Common myeloid progenitor, CD34-positive (primary cell): ENCODE results near the gene ACP3.
"Not testable (repeated sequence)": the region's sequence is repeated elsewhere in the genome, so short reads cannot be mapped to it uniquely, and the experiment has no call there.

ENCODE experiments used
- CTCF ChIA-PET: fragments of 350-600 bp; sonication (Branson Sonifier 250); formaldehyde crosslinking; loops from one replicate; lab custom pipeline; 2021; ENCODE audit warnings: antibody characterized with exemption; lab: Charles Lee
- POLR2A ChIA-PET: fragments of 350-600 bp; sonication (Branson Sonifier 250); formaldehyde crosslinking; loops from one replicate; lab custom pipeline; 2021; ENCODE audit warnings: antibody characterized with exemption; lab: Charles Lee
- DNase-seq, 3 donors: peaks; one replicate each; pipeline versions ENCODE4 v3.0.0 to v3.0.0-alpha.2; 2013
- H3K27ac ChIP-seq, 2 experiments: 1 replicate in 1 of 2; 2 replicates in 1 of 2; pipeline ENCODE4 v1.7.0; 2013; ENCODE audit warnings: inconsistent platforms in 2 of 2, low read length in 2 of 2, mild to moderate bottlenecking in 2 of 2, low read depth in 1 of 2, moderate library complexity in 1 of 2; ENCODE audit not compliant: severe bottlenecking in 2 of 2, insufficient read depth in 1 of 2, poor library complexity in 1 of 2
- H3K27me3 ChIP-seq, 5 experiments: replicated peaks in 2 of 5; 1 replicate in 3 of 5; 2 replicates in 2 of 5; pipeline versions ENCODE4 v1.6.1 to v1.7.0; 2013; ENCODE audit warnings: low read length in 4 of 5, mild to moderate bottlenecking in 2 of 5, moderate library complexity in 2 of 5, inconsistent platforms in 1 of 5; ENCODE audit not compliant: insufficient read depth in 5 of 5, control insufficient read depth in 4 of 5
- H3K36me3 ChIP-seq, 4 experiments: 1 replicate in 2 of 4; 2 replicates in 2 of 4; pipeline versions ENCODE4 v1.6.1 to v1.7.0; 2013; ENCODE audit warnings: low read length in 3 of 4, control low read depth in 1 of 4, mild to moderate bottlenecking in 1 of 4; ENCODE audit not compliant: control insufficient read depth in 4 of 4, insufficient read depth in 4 of 4
- H3K4me1 ChIP-seq, 4 experiments: 1 replicate in 3 of 4; 2 replicates in 1 of 4; pipeline versions ENCODE4 v1.6.1 to v1.7.1; 2013; ENCODE audit warnings: low read length in 3 of 4, mild to moderate bottlenecking in 3 of 4, control low read depth in 1 of 4, inconsistent platforms in 1 of 4, moderate library complexity in 1 of 4; ENCODE audit not compliant: control insufficient read depth in 4 of 4, insufficient read depth in 4 of 4; ENCODE audit errors: control extremely low read depth in 1 of 4
- H3K4me3 ChIP-seq, 7 experiments: 1 replicate in 4 of 7; 2 replicates in 3 of 7; pipeline versions ENCODE4 v1.5.1 to v1.7.0; 2013; ENCODE audit warnings: mild to moderate bottlenecking in 7 of 7, low read length in 6 of 7, moderate library complexity in 6 of 7, inconsistent platforms in 2 of 7, low read depth in 2 of 7, control low read depth in 1 of 7; ENCODE audit not compliant: insufficient read depth in 4 of 7, control insufficient read depth in 1 of 7; ENCODE audit errors: extremely low read depth in 1 of 7
- H3K9me3 ChIP-seq, 5 experiments: 1 replicate in 4 of 5; 2 replicates in 1 of 5; pipeline versions ENCODE4 v1.6.1 to v1.7.1; 2013; ENCODE audit warnings: low read length in 4 of 5, mild to moderate bottlenecking in 2 of 5, inconsistent platforms in 1 of 5, low read depth in 1 of 5, moderate library complexity in 1 of 5; ENCODE audit not compliant: control insufficient read depth in 4 of 5, insufficient read depth in 2 of 5; ENCODE audit errors: control extremely low read depth in 1 of 5
- WGBS: methylation state at CpG from one replicate; pipeline ENCODE4 v1.1.5; 2013; ENCODE audit not compliant: insufficient coverage; 5-methylcytosine and 5-hydroxymethylcytosine counted together

The ACP3 gene

GRCh38 chr3:132292042-132292441 lies 25.2 kb upstream of the ACP3 start:
- no peaks in the 10 kb centered on the region for H3K36me3 ChIP-seq
- H3K9me3 ChIP-seq = peaks cover 0 to 8% (median 2%) of the 10 kb centered on the region in 5 experiments
- H3K27ac ChIP-seq = no peak overlapping the region
- ChIA-PET CTCF (interaction anchor here (0.7 to 1.1 kb wide), 2 partner anchors 9 to 34 kb away, joined by 3 to 5 read pairs; no protein-coding TSS in a partner anchor), POLR2A (no interaction called here)
- no peak overlapping the region for H3K4me3 ChIP-seq
- 75% methylated on average over 4 of the region's 4 CpGs for WGBS
- no peaks in the 10 kb centered on the region for H3K27me3 ChIP-seq
- peaks cover 2 to 16% (median 5%) of the 10 kb centered on the region in 4 experiments for H3K4me1 ChIP-seq
- DNase-seq = no peak

GRCh38 chr3:132293251-132293650 lies 24.0 kb upstream of the ACP3 start:
- no peaks in the 10 kb centered on the region for H3K27me3 ChIP-seq
- peak in 2 of 3 donors; percentile 11 to 17 for DNase-seq
- H3K4me3 ChIP-seq = no peak overlapping the region
- ChIA-PET CTCF (no interaction called here), POLR2A (no interaction called here)
- H3K4me1 ChIP-seq = peaks cover 2 to 16% (median 5%) of the 10 kb centered on the region in 4 experiments
- H3K9me3 ChIP-seq = peaks cover 0 to 4% (median 2%) of the 10 kb centered on the region in 5 experiments
- no peaks in the 10 kb centered on the region for H3K36me3 ChIP-seq
- no peak overlapping the region for H3K27ac ChIP-seq

GRCh38 chr3:132294906-132295305 lies 22.3 kb upstream of the ACP3 start:
- Histone ChIP-seq H3K9me3 (peaks cover 0 to 4% (median 2%) of the 10 kb centered on the region in 5 experiments), H3K36me3 (no peaks in the 10 kb centered on the region), H3K4me3 (no peak overlapping the region), H3K4me1 (peaks cover 2 to 16% (median 5%) of the 10 kb centered on the region in 4 experiments), H3K27ac (no peak overlapping the region), H3K27me3 (no peaks in the 10 kb centered on the region)
- no peak for DNase-seq
- WGBS = 95% methylated on average over 3 of the region's 5 CpGs
- ChIA-PET POLR2A (no interaction called here), CTCF (no interaction called here)

GRCh38 chr3:132303336-132304201 lies 13.6 kb upstream of the ACP3 start:
- peaks cover 0 to 15% (median 8%) of the 10 kb centered on the region in 5 experiments for H3K9me3 ChIP-seq
- H3K27ac ChIP-seq, CTCF ChIA-PET, H3K36me3 ChIP-seq, H3K4me3 ChIP-seq, H3K4me1 ChIP-seq, H3K27me3 ChIP-seq, DNase-seq: not testable (repeated sequence)
- POLR2A ChIA-PET = interaction anchor here (0.7 kb wide), 1 partner anchor 18 kb away, joined by 3 read pairs; no protein-coding TSS in a partner anchor
- WGBS = 100% methylated on average over 6 of the region's 6 CpGs

DNA sequence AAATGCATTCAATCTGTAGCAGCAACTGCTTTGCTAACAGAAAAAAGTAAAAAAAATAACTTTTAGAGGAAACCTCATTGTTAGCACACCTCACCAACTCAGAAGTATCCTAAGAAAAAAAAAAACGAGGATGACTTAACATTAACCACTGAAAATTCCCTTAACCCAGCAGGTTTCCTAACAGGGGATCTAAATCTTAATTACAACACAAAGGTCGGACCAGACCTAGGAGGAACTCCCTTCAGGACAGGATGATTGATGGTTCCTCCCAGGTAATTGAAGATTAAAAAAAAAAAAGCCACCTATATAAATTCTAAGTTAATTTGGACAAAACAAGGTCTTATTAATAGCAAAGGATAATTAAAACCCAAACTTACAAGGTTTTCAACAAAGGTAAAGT lies 12.9 kb upstream of the ACP3 start:
- H3K27me3 ChIP-seq, H3K36me3 ChIP-seq, H3K4me3 ChIP-seq, DNase-seq, POLR2A ChIA-PET, H3K4me1 ChIP-seq, H3K27ac ChIP-seq, CTCF ChIA-PET: not testable (repeated sequence)
- no CpG with 5 or more reads among the region's 2 CpGs for WGBS
- H3K9me3 ChIP-seq = peaks cover 0 to 15% (median 8%) of the 10 kb centered on the region in 5 experiments

- CTCF ChIA-PET, H3K9me3 ChIP-seq, H3K4me1 ChIP-seq, H3K27me3 ChIP-seq, DNase-seq, POLR2A ChIA-PET, H3K27ac ChIP-seq, H3K36me3 ChIP-seq, H3K4me3 ChIP-seq: not testable (repeated sequence)
- WGBS = 100% methylated on average over 8 of the region's 11 CpGs
Measured at GRCh38 chr3:132310057-132310456, 7.2 kb upstream of the ACP3 start.

DNA sequence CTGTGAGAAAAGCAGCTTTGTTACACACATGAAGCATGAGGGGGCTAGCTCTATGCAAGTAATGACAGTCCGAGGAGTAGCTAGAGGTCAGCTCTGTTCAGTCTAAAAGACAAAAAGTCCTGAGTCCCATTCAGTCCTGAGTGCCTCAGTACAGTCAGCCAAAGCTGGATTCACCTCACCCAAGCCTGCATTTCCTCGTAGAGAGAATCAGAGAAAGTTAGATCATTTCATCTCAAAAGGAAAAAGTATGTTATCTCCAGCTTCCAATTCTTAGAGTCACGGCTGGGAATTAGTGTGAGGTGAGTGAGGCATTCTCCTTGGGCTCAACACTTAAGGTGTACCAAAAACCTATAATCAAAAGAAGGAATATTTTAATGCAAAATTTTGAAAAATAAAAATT lies 5.9 kb upstream of the ACP3 start:
- Histone ChIP-seq H3K27ac (no peak overlapping the region), H3K9me3 (peaks cover 0 to 2% (median 0%) of the 10 kb centered on the region in 5 experiments), H3K4me1 (no peaks in the 10 kb centered on the region), H3K27me3 (no peaks in the 10 kb centered on the region), H3K4me3 (no peak overlapping the region), H3K36me3 (no peaks in the 10 kb centered on the region)
- POLR2A ChIA-PET = no interaction called here
- no peak for DNase-seq
- 100% methylated on average over 1 of the region's 3 CpGs for WGBS
- CTCF ChIA-PET = no interaction called here
